Measurements from ENCODE around the gene ERVFRD-1. TPM values are rescaled to one million over a fixed set of nuclear protein-coding genes. Genes with fewer than 3 reads are reported as not detected.

ERVFRD-1 gene
- total and polyA plus RNA-seq, 2 experiments from 2014 or later: 0.06 TPM; not detected in 1

DNA sequence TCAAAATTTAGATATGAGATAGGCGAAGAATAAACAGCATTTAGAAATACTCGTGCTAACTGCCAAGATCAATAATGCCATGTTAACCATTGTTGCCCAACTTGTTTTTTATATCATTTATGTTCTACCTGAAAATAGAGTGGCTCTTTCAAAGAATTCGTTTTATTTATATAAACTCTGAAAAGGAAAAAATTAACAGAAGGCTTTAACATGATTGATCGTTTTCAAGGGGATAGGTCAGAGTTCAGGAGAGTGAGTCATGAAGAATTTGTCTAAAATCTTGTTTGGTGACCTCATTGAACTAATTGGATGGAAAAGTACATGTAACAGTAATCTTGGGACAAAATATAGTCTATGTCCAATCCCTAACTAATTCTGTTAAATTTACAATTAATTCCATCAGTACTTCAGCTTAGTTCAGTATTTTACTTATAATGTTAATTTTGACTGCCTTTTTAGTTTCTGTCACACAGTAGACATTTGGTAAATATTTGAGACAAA is 56.3 kb downstream of the ERVFRD-1 start (continued):
- TF ChIP-seq, protein P1, sequence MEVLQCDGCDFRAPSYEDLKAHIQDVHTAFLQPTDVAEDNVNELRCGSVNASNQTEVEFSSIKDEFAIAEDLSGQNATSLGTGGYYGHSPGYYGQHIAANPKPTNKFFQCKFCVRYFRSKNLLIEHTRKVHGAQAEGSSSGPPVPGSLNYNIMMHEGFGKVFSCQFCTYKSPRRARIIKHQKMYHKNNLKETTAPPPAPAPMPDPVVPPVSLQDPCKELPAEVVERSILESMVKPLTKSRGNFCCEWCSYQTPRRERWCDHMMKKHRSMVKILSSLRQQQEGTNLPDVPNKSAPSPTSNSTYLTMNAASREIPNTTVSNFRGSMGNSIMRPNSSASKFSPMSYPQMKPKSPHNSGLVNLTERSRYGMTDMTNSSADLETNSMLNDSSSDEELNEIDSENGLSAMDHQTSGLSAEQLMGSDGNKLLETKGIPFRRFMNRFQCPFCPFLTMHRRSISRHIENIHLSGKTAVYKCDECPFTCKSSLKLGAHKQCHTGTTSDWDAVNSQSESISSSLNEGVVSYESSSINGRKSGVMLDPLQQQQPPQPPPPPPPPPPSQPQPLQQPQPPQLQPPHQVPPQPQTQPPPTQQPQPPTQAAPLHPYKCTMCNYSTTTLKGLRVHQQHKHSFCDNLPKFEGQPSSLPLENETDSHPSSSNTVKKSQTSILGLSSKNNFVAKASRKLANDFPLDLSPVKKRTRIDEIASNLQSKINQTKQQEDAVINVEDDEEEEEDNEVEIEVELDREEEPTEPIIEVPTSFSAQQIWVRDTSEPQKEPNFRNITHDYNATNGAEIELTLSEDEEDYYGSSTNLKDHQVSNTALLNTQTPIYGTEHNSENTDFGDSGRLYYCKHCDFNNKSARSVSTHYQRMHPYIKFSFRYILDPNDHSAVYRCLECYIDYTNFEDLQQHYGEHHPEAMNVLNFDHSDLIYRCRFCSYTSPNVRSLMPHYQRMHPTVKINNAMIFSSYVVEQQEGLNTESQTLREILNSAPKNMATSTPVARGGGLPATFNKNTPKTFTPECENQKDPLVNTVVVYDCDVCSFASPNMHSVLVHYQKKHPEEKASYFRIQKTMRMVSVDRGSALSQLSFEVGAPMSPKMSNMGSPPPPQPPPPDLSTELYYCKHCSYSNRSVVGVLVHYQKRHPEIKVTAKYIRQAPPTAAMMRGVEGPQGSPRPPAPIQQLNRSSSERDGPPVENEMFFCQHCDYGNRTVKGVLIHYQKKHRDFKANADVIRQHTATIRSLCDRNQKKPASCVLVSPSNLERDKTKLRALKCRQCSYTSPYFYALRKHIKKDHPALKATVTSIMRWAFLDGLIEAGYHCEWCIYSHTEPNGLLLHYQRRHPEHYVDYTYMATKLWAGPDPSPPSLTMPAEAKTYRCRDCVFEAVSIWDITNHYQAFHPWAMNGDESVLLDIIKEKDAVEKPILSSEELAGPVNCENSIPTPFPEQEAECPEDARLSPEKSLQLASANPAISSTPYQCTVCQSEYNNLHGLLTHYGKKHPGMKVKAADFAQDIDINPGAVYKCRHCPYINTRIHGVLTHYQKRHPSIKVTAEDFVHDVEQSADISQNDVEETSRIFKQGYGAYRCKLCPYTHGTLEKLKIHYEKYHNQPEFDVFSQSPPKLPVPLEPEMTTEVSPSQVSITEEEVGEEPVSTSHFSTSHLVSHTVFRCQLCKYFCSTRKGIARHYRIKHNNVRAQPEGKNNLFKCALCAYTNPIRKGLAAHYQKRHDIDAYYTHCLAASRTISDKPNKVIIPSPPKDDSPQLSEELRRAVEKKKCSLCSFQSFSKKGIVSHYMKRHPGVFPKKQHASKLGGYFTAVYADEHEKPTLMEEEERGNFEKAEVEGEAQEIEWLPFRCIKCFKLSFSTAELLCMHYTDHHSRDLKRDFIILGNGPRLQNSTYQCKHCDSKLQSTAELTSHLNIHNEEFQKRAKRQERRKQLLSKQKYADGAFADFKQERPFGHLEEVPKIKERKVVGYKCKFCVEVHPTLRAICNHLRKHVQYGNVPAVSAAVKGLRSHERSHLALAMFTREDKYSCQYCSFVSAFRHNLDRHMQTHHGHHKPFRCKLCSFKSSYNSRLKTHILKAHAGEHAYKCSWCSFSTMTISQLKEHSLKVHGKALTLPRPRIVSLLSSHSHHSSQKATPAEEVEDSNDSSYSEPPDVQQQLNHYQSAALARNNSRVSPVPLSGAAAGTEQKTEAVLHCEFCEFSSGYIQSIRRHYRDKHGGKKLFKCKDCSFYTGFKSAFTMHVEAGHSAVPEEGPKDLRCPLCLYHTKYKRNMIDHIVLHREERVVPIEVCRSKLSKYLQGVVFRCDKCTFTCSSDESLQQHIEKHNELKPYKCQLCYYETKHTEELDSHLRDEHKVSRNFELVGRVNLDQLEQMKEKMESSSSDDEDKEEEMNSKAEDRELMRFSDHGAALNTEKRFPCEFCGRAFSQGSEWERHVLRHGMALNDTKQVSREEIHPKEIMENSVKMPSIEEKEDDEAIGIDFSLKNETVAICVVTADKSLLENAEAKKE (CRISPR knock-in tag; IDR thresholded peaks at IDR 0.05): no peak

DNA sequence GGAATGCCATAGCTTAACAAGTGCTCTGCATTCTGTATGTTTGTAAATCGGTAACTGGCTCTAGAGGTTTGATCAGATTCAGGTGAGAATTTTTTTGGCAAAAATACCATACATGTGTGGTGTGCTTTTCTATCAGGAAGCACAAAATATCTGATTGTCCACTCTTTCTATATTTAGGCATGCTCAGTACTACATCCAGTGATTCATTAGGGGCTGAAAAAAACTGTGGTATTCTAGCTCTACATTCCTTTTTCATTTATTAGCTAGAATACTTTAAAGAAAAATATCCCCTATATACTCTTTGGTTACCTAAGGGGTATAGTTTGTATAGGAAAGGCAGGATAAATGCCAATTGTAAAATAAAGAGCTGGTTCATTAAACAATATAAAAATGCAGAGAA is 56.8 kb downstream of the ERVFRD-1 start:
- Histone ChIP-seq H3K9me2 (ENCODE audit: insufficient read depth) (peaks cover 4% of the 10 kb centered on the region; the same call in 1 of the 2 replicates), H3K4me2 (no peak overlapping the region), H3K79me2 (replicated peaks; ENCODE audit: insufficient read depth) (no peaks in the 10 kb centered on the region), H3K36me3 (ENCODE audit: insufficient read depth) (no peaks in the 10 kb centered on the region), H3K27ac (ENCODE audit: low read depth) (no peak overlapping the region), H3F3A (replicated peaks; ENCODE audit: low read depth) (no peaks in the 10 kb centered on the region), H3K27me3 (ENCODE audit: insufficient read depth) (no peaks in the 10 kb centered on the region), H2AFZ (no peak overlapping the region), H4K20me1 (replicated peaks; ENCODE audit: insufficient read depth) (no peaks in the 10 kb centered on the region), H3K4me1 (ENCODE audit: insufficient read depth) (no peaks in the 10 kb centered on the region), H3K4me3 (no peak overlapping the region)
- DNase-seq (ENCODE audit: low spot score) (no peak), ATAC-seq (no peak)
- H3K36me3 Mint-ChIP-seq (ENCODE audit: low read depth): no peaks in the 10 kb centered on the region
- H3K9me3 Mint-ChIP-seq: no peaks in the 10 kb centered on the region
- no peak overlapping the region for H3K4me3 Mint-ChIP-seq
- no peaks in the 10 kb centered on the region for H3K4me1 Mint-ChIP-seq
- no peaks in the 10 kb centered on the region for H3K27me3 Mint-ChIP-seq (ENCODE audit: insufficient read depth, low read depth, poor library complexity)
- no peak overlapping the region for H3K27ac Mint-ChIP-seq
- TF ChIP-seq NANOG (IDR thresholded peaks at IDR 0.05; ENCODE audit: borderline replicate concordance) (no peak), EZH2 (IDR thresholded peaks at IDR 0.05; ENCODE audit: low read depth, unreplicated experiment) (no peak), EZH2phosphoT487 (IDR thresholded peaks at IDR 0.05; ENCODE audit: unreplicated experiment) (no peak), STAT1 (IDR thresholded peaks at IDR 0.05; ENCODE audit: unreplicated experiment) (no peak), JUNB (IDR thresholded peaks at IDR 0.05; ENCODE audit: unreplicated experiment) (no peak), POLR2AphosphoS5 (IDR thresholded peaks at IDR 0.05; ENCODE audit: low read depth) (no peak), ZNF331 (CRISPR knock-in tag; IDR thresholded peaks at IDR 0.05; ENCODE audit: low read depth) (no peak), ZNF114 (CRISPR knock-in tag; IDR thresholded peaks at IDR 0.05) (no peak)
- TF ChIP-seq, protein P2, sequence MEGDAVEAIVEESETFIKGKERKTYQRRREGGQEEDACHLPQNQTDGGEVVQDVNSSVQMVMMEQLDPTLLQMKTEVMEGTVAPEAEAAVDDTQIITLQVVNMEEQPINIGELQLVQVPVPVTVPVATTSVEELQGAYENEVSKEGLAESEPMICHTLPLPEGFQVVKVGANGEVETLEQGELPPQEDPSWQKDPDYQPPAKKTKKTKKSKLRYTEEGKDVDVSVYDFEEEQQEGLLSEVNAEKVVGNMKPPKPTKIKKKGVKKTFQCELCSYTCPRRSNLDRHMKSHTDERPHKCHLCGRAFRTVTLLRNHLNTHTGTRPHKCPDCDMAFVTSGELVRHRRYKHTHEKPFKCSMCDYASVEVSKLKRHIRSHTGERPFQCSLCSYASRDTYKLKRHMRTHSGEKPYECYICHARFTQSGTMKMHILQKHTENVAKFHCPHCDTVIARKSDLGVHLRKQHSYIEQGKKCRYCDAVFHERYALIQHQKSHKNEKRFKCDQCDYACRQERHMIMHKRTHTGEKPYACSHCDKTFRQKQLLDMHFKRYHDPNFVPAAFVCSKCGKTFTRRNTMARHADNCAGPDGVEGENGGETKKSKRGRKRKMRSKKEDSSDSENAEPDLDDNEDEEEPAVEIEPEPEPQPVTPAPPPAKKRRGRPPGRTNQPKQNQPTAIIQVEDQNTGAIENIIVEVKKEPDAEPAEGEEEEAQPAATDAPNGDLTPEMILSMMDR (conservative IDR thresholded peaks at IDR 0.05; ENCODE audit: low read depth in 2 of 2): no peak
- TF ChIP-seq, protein P3, sequence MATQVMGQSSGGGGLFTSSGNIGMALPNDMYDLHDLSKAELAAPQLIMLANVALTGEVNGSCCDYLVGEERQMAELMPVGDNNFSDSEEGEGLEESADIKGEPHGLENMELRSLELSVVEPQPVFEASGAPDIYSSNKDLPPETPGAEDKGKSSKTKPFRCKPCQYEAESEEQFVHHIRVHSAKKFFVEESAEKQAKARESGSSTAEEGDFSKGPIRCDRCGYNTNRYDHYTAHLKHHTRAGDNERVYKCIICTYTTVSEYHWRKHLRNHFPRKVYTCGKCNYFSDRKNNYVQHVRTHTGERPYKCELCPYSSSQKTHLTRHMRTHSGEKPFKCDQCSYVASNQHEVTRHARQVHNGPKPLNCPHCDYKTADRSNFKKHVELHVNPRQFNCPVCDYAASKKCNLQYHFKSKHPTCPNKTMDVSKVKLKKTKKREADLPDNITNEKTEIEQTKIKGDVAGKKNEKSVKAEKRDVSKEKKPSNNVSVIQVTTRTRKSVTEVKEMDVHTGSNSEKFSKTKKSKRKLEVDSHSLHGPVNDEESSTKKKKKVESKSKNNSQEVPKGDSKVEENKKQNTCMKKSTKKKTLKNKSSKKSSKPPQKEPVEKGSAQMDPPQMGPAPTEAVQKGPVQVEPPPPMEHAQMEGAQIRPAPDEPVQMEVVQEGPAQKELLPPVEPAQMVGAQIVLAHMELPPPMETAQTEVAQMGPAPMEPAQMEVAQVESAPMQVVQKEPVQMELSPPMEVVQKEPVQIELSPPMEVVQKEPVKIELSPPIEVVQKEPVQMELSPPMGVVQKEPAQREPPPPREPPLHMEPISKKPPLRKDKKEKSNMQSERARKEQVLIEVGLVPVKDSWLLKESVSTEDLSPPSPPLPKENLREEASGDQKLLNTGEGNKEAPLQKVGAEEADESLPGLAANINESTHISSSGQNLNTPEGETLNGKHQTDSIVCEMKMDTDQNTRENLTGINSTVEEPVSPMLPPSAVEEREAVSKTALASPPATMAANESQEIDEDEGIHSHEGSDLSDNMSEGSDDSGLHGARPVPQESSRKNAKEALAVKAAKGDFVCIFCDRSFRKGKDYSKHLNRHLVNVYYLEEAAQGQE (IDR thresholded peaks at IDR 0.05; ENCODE audit: unreplicated experiment): no peak
